GM19193 (cell line): ENCODE data around the gene CREM.

ENCODE experiments used
- POLR2A ChIP-seq: IDR thresholded peaks from 4 replicates; pipeline ENCODE4 v1.6.1; 2011; ENCODE audit not compliant: insufficient read depth, insufficient read length; ENCODE audit errors: extremely low read depth

CREM gene

DNA sequence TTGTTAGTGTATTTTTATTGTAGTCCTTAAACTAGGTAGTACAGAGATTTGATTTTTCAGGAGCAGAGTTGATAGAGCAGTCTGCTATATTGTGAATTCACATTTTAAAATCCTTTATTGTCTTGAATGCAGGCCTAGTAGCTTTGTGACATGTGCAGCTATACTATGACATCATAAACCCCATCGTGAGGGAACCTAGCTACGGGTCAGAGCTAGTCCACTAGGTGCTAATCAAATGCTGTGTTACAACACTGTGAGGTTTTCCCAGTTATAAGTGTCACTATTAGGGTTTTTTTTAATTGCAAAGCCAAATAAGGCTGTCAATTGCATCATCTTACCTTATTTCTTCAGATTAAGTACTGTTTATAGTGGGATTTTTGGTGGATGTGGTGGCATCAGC lies 40.7 kb downstream of the CREM start:
- TF ChIP-seq POLR2A = no peak

- TF ChIP-seq POLR2A = no peak
Observed at GRCh38 chr10:35172146-35172545, 45.5 kb downstream of the CREM start.

GRCh38 chr10:35172574-35172973 lies 45.9 kb downstream of the CREM start:
- no peak for TF ChIP-seq POLR2A

DNA sequence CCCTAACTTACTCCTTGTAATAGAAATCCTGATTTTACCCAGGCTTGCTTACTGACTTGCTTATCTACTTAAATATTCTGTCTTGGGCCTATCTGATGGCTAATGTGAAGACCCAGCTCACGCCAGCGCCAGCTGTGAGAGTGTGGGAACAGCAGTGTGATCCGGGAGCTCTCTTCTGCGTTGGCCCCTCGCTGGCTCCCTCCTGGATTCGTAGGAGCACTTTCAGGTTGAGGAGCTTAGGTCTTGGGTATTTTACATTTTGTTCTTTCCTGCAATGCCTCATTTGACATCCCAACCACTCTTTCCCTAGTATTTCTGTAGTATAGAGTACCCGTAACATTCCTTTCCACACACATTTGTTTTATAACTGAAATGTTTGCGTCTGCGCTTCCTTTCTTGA lies 51.7 kb downstream of the CREM start:
- no peak for TF ChIP-seq POLR2A

DNA sequence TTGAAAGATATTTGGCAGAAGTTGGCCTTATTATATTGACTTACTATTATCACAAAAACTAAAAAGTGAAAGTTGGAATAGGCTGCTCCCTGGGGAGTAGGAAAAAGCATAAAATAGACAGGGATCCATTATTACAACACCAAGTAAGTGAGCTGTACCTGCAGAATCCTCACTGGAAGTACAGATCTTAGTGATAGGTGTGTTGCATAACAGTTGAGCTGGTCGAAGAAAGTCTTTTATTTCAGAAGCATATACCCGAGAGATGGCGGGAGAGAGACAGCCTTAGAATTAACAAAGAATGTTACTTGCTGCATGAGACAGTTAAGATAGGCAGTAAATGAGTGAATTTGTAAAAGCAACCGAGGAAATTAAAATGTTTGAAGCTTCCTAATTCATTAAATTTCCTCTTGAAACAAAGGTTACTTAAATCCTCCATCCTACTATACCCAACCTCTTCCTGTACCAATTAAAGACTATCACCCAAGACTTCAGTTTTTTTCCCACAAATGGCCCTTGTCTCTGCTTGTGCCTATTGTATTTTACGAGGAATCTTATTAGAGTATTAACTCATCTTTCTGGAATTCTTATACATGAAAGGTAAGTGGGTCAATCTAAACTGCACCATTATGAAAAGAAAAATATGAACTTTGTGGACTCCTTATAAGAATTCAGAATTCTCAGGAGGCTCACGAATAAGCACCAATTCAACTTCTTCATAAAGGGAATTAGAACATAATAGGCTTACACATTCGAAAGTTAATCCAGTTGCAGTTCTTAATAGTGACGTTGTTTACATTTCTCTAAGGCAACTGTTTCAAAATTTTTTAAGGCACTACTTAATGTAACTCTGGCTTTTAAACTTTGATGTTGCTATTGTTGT lies 56.2 kb downstream of the CREM start:
- no peak for TF ChIP-seq POLR2A

GRCh38 chr10:35184527-35185171 lies 58.0 kb downstream of the CREM start:
- no peak for TF ChIP-seq POLR2A

- no peak for TF ChIP-seq POLR2A
Observed at GRCh38 chr10:35185260-35186034, 58.8 kb downstream of the CREM start.

- TF ChIP-seq POLR2A = no peak
Observed at GRCh38 chr10:35188954-35189353, 62.3 kb downstream of the CREM start.

- no peak for TF ChIP-seq POLR2A
Observed at GRCh38 chr10:35191523-35191922, 64.9 kb downstream of the CREM start.

GRCh38 chr10:35192645-35193249 lies 66.1 kb downstream of the CREM start:
- no peak for TF ChIP-seq POLR2A

DNA sequence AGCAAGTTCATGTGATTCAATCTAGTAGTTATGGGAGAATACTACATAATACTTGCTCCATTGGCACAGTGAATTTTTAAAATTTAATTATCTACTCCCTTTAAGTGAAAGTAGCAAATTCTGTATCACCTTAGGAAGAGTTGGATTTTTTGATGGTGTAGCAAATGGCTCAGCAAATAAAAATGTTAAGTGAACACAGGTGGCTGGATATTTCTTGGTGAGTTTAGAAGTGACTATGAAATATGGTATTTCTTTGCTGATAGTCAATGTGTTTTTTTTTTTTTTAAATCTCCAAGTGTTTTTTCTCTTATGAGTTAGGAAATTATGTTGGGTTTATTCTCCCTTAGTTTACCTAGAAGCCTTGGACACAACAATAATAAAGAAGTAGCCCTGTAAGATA lies 67.8 kb downstream of the CREM start:
- TF ChIP-seq POLR2A = no peak

DNA sequence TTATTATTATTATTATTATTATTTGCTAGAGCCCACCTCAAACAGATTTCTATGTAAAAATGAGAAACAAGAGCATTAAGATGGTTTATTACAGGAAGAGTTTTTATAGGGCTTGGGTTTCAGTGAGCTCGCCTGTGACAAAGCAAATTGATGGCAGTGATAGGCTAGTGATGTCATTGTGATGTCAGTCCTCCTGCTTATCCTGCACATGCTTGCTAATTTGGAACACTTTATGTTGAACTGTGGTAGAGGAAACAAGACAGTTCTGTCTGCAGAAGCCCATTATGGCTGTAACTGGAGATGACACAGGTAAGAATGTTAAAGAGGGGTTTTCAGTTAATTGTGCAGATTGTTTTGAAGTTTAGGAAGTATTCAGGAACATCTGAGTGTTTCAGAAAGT lies 68.3 kb downstream of the CREM start:
- no peak for TF ChIP-seq POLR2A

- peak; percentile 41 for TF ChIP-seq POLR2A
Observed at GRCh38 chr10:35195361-35196306, 69.0 kb downstream of the CREM start.

DNA sequence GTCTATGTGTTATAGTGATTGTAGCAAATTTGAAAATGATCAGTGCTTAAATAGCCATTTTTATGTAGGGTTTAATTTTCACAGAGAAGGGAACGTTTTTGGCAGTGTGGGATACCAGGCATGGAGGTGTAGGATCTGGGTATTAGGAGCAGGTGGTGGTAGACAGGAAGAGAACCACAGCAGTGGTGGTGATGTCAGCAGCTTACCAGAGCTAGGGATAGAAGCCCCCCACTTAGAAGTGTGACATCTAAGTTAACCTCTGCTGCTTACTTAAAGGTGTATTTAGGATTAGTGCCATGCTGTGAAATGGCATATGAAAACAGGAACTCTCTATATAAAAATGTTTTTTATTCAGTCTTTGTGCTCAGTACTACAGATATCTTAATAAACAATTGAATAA lies 73.8 kb downstream of the CREM start:
- no peak for TF ChIP-seq POLR2A
